GM04504 (cell line): ENCODE measurements around the gene ALG8.
"Not testable (repeated sequence)": the region's sequence is repeated elsewhere in the genome, so short reads cannot be mapped to it uniquely, and the experiment has no call there.

Source experiments
- DNase-seq: peaks from one replicate; pipeline ENCODE4 v3.0.0-alpha.2; 2012; ENCODE audit warnings: low read depth

Gene ALG8

DNA sequence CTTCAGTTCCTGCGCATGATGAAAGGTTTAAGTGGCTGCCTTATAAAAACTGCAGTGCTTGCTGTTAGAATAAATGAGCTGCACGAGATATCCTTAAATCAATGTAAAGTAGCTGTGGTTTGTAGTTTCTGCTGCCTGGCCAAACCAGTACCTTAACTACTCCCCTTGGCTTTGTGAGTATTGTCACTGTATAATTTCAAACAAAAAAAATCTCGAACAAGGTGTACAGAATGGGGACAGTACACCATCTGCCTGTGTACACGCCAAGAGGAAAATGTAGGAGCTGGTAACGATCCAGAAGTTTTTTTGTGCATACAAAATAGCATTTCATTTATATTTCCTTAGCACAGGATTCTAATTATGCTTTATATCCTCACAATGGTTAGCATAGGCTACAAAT, 39.2 kb downstream of the ALG8 start:
- no peak for DNase-seq

DNA sequence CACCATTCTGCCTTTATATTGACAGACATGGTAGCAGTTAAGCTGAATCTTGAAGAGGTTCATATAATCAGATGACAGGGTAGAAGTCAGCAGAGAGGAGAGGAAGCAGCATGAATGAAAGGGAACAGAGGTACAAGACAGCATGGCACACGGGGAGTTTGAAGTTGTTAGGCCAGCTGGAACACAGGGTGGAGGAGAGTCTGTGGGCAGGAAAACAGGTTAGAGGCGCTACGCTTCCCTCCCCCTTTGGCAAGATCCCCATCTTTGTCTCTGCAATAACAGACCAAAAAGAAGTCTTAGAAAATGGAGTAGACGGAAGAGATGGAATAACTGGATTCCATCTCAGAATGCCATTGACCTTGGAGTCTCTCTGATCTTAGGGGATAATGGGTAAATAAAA, 39.8 kb downstream of the ALG8 start:
- DNase-seq, result no peak

DNA sequence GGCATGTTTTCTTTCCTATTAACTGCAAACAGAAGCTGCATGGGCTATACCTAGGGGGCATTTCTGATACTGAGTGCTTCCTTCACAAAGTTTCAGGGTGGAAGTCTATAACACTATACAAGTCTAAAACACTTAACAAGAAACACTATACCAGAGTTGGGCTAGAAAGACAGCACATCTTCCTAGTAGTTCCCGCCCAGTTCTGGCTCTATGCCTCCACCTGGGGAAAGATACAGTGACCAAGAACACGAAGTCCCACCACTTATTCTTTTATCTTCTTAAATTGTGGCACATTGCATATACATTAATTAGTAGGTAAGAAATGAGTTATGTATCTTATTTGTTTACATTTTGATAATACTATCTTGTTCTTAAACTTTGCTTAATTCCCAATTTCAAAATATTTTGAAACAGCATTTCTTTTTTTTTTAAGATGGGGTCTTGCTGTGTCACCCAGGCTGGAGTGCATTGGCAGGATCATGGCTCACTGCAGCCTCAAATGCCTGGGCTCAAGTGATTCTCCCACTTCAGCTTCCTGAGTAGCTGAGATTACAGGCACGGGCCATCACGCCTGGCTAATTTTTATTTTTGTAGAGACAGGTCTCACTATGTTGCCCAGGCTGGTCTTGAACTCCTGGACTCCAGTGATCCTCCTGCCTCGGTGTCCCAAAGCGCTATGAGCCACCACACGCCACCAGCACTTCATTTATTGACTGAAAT, 41.6 kb downstream of the ALG8 start:
- no peak for DNase-seq

DNA sequence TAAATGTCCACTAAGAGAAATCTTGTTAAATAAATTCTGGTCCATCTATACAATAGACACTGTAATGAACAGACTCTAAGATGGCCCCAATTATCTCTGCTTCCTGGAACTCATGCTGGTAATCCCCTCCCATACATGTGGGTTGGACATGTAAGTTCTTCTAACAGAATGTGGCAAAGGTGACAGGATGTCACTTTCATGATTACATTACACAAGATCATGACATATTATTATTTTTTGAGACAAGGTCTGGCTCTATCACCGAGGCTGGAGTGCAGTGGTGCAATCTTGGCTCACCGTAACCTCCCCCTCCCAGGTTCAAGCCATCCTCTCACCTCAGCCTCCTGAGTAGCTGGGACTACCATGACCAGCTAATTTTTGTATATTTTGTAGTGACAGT, 45.2 kb downstream of the ALG8 start:
- DNase-seq, result no peak

DNA sequence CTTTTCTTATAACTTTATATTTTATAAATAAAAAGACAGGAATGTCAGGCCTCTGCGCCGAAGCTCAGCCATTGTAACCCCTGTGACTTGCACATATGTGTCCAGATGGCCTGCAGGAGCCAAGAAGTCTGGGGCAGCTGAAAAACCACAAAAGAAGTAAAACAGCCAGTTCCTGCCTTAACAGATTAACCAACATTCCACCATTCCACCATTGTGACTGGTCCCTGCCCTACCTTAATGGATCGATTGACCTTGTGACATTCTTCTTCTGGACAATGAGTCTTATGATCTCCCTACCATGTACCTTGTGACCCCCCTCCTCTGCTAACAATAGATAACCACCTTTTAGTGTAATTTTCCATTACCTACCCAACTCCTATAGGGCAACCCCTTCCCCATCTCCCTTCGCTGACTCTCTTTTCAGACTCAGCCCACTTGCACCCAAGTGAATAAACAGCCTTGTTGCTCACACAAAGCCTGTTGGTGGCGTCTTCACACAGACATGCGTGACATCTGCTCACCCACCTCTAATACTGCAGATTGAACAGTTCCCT, 52.8 kb downstream of the ALG8 start:
- not testable (repeated sequence) for DNase-seq

DNA sequence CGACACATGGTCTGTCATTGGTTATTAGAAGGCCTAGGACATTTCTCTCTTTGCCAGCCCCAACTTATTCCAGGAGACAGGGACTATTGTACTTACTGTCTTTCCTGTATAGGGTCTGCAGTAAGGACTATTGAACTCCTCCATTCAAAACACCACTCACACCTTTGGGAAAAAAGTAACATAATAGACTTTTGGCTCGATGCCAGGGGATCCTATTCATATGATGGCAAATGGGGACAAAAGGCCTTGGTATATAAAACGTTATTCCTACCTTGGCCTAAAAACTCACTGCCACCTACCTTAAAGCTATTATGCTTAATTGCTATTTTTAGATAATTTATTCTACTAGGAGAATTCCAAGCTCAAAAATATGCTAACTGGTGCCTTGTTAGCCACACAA, 53.5 kb downstream of the ALG8 start:
- no peak for DNase-seq

DNA sequence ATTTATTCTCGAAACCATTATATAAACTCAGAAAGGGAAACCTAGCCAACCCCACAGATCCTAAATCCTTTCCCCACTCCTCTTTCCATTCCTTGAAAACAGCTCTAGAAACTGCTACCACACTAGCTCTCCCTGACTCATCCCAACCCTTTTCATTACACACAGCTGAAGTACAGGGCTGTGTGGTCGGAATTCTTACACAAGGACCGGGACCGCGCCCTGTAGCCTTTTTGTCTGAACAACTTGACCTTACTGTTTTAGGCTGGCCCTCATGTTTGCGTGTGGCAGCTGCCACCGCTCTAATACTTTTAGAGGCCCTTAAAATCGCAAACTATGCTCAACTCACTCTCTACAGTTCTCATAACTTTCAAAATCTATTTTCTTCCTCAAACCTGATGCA, 54.9 kb downstream of the ALG8 start:
- not testable (repeated sequence) for DNase-seq

DNA sequence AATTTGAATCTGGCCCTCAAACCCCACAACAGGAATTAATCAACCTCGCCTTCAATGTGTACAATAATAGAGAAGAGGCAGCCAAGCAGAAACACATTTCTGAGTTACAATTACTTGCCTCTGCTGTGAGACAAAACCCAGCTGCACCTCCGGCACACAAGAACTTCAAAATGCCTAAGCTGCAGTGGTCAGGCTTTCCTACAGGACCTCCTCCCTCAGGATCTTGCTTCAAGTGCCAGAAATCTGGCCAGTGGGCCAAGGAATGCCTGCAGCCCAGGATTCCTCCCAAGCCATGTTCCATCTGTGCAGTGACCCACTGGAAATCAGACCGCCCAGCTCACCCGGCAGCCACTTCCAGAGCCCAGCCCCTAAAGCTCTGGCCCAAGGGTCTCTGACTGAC, 56.4 kb downstream of the ALG8 start:
- no peak for DNase-seq

DNA sequence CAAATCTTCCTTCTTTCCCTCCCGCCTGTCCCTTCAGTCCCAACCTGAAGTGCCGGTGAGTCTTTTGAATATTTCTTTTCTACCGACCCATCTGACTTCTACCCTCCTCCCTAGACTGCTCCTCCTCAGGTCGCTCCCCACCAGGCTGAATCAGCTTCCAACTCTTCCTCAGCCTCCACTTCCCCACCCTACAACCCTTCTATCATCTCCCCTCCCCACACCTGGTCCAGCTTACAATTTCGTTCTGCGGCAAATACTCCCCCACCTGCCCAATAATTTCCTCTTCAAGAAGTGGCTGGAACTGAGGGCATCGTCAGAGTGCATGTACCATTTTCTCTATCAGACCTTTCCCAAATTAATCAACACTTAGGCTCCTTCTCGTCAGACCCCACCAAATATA, 57.3 kb downstream of the ALG8 start:
- no peak for DNase-seq

DNA sequence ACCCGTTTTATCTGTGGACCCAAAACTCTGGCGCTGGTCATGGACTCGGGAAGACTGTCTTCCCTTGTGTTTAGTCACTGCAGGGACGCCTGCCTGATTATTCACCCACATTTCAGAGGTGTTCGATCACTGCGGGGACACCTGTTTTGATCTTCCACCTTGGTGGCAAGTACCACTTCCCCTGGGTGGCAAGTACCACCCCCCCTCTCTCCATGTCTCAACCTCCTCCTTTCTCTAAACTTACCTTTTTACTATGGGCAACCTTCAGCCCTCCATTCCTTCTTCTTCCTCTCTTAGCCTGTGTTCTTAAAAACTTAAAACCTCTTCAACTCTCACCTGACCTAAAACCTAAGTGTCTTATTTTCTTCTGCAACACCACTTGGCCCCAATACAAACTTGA, 57.8 kb downstream of the ALG8 start:
- DNase-seq, result no peak

DNA sequence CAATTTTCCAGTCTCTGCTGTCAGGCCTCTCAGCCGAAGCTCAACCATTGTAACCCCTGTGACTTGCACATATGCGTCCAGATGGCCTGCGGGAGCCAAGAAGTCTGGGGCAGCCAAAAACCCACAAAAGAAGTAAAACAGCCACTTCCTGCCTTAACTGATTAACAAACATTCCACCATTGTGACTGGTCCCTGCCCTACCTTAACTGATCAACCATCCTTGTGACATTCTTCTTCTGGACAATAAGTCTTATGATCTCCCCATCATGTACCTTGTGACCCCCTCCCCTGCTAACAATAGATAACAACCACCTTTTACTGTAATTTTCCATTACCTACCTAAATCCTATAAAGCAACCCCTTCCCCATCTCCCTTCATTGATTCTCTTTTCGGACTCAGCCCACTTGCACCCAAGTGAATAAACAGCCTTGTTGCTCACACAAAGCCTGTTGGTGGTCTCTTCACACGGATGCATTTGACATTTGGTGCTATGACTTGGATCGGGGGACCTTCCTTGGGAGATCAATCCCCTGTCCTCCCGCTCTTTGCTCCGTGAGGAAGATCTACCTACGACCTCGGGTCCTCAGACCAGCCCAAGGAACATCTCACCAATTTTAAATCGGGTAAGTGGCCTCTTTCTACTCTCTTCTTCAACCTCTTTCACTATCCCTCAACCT, 58.5 kb downstream of the ALG8 start:
- DNase-seq, result peak; percentile 17

DNA sequence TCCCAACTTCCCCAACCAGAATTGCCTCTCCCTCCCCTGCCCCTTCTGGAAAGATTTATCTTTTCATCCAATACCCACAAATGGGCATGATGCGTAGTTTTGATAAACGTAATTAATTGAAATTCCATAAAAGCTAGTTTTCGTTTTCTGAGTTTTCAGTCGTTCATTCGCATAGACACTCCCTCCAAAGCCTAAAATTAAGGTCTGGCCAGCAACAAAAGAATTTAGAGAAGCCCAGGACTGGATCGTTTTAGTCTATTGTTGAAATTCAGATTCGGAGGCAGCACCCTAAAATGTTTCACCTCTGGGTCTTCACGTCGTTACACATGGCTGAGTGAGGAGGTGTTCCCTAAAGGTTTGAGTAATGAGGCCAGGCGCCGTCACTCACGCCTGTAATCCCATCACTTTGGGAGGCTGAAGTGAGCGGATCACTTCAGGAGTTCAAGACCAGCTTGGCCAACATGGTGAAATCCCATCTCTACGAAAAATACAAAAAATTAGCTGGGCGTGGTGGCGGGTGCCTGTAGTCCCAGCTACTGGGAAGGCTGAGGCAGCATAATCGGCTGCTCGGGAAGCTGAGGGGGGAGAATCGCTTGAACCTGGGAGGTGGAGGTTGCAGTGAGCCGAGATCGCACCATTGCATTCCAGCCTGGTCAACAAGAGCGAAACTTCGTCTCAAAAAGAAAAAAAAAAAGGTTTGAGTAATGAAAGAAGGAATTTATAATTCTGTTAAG, 59.2 kb downstream of the ALG8 start:
- DNase-seq, result no peak

DNA sequence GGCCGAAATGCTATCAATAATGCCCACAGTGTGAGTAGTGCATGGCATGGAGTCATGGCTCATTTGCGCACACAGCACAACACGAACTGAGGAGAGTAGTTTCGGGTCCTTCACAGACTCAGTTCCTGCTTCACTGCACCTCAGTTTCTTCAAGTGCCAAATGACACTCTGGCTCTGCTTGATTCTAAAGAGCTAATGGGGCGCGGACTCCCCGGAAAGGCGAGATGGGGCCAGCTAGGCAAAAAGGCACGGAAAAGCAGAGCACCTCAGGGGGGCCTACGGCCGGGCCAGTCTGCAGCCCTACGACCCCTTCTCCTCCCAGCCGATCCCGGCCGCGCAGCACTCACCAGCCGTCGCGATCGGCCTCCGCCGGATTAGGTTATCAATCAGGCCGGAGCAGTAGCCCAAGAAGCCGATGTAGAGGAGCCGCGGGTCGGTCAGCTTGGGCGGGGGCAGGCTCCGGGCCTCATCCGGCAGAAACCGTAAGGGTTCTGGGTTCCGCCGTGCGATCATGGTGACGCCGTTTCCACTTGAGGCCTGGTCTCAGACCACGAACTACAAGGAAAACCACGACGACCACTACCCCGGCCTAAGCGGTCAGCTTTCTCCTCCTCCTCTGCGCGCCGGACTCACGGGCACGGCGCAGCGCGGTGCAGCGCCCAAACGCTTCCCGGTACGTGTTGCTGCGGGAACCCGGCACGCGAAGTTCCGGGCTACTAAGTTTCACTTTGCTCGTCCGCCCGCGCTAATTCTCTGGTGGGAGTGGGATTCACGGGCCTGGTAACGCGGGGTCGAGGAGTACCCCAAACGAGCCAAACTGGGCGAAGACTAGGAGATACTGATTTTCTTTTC, 60.0 kb downstream of the ALG8 start, which contains the start of gene NDUFC2:
Gene NDUFC2 (minus strand): TSS at position 631 of the 852 bp plus-strand sequence. CDS start 118 bp downstream, at position 513.
- peak; percentile 54 for DNase-seq

DNA sequence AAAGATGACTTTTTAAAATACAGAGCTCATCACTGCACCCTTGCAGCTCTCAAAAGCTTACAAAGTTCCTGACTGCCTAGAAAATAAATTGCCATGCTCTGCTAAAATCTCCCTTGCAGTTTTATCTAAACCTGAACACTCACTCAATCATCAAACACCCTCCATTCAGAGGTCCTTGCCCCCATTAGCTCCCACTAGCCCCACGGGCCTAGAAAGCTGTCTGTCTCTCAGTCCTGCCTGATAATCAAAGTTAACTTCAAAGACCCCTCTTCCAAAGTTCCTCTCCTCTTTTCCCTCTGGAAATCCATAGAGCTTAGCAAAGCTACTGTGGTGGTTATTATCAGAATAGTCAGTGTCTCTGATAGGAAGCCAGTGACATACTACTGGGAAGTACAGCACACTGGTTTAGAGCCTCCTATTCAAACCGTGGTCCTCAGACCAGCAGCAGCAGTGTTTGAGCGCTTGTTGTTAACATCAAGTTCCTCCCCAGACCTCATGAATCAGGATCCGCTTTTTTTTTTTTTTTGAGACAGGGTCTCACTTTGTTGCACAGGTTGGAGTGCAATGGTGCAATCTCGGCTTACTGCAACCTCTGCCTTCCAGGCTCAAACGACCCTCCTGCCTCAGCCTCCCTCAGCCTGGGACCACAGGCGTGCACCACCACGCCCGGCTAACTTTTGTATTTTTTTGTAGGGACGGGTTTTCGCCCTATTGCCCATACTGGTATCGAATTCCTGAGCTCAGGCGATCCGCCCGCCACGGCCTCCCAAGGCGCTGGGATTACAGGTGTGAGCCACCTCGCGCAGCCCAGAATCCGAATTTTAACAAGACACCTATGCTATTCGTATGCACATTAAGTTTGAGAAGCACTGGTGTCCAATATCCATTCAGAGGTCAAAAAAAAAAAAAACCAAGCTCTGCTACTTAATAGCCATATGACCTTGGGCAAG, 60.9 kb downstream of the ALG8 start:
- DNase-seq, result no peak

DNA sequence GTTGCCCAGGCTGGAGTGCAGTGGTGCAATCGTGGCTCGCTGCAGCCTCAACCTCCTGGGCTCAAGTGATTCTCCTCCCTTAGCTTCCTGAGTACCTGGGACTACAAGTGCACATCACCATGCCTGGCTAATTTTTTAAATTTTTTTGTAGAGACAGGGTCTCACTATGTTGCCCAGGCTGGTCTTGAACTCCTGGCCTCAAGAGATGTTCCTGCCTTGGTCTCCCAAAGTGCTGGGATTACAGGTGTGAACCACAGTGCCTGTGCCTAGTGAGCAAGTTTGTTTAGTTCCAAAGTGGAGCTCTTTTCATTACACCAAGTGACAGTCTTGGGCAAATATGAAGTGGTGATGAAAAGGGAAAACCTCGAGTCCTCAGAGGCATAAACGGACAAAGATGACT, 61.8 kb downstream of the ALG8 start:
- DNase-seq, result not testable (repeated sequence)

DNA sequence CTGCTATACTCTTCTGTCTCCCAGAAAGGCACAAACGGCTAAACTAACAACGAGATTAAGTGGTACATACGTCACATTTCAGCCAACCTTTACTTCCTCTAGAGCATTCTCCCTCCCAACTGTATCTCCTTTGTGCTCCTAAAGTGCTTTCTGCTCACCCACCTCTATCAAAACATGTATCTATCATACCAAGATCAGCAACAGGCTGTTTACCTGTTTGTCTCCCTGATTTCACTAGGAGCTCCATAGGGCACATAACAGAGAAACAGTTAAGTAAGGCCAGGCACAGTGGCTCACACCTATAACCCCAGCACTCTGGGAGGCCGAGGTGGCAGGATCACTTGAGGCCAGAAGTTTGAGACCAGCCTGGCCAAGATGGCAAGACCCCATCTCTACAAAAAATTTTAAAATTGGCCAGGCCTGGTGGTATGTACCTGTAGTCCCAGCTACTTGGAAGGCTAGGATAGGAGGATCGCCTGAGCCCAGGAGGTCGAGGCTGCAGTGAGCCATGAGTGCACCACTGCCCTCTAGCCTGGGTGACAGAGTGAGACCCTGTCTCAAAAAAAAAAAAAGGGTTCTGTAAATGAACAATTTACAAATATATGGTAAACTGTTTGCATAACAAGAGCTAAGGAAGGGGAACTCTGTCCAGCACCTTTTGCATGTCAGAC, 62.6 kb downstream of the ALG8 start:
- DNase-seq, result no peak

DNA sequence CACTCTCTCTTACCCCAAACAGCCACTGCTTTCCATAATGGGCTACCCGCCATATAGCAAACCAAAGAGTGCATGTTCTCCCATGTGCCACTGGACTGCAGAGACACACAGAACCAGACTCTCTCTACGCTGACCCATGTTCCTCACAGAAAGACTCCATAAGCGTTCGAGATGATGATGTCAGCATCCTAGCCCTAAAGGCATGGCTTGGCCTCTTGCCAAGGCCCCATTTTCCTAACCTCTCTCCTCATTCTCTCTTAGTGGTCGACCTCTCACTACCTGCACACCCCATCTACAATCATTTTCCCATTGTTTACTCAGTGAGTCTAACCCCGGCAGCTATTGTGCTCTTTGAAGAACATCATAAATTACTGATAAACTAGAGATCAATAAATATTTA, 64.7 kb downstream of the ALG8 start:
- DNase-seq, result no peak

DNA sequence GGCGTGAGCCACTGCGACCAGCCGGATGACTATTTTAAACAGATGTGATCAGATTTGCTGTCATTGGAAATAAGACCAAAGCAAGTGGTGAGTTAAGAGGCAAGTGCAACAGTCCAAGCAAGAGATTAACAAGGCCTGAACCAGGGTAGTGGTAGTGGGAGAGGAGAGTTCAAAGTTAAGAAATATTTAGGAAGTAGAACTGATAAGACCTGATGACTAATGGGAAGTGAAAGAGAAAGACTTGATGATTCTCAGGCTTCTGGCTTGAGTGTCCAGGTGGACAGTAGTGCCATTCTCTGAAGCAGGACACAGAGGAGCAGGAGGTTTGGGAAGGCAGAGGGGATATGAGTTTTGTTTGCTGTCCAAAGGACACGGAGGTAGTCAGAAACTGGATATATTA, 67.0 kb downstream of the ALG8 start:
- no peak for DNase-seq

DNA sequence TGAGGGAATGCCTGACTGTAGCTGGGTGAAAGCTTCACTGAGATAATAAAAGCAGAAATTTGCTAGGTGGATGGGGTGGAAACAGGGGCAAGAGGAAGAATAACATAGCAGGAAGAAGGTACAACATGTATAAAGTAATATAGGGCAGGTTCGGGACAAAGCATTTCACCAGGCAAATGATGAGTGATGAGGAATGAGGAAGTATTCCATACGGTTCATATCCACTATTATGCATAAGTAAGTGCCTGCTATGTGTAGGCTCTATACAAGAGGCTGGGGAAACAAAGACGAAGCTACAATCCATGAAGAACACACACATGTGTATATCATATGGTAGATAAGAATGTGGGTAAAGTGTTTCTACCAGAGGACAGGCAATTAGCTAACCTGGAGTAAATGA, 67.7 kb downstream of the ALG8 start:
- DNase-seq, result no peak

DNA sequence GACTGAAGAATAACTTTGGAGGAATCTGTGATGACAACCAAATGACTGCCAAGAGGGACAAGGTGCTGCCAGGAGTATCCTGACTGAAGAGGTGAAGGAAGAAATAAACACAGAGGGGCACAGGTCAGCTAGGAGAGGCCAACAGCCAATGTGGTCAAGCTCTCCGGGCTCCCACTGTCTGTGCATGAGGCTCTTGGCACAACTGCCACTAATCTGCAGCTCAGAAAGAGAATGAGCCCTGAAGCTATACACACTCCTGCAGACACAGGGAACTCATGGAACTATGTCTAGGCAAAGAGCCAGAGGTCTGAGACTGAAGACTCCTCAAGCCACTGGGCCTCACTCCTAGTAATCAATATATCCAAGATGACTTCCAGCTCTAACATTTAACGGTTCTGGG, 68.8 kb downstream of the ALG8 start:
- no peak for DNase-seq
